OCI-LY1 (cell line): ENCODE results near the gene MBOAT1.

Experiments used
- H2AFZ ChIP-seq: fragments of 200-600 bp; sonication (generic), shearing (Covaris generic); 2 replicates; pipeline ENCODE4 v1.6.0; 2014; ENCODE audit warnings: antibody characterized with exemption, mild to moderate bottlenecking, low read length
- H3F3A ChIP-seq: fragments of 200-600 bp; sonication (generic), shearing (Covaris generic); 2 replicates; pipeline ENCODE4 v1.6.0; 2014; ENCODE audit warnings: mild to moderate bottlenecking, antibody characterized with exemption, low read length, moderate library complexity; ENCODE audit not compliant: insufficient read depth
- H3K27ac ChIP-seq: fragments of 200-600 bp; sonication (generic); 2 replicates; pipeline ENCODE4 v1.5.1; 2014; ENCODE audit warnings: low read length, mixed run types, mild to moderate bottlenecking, low read depth; ENCODE audit not compliant: poor library complexity, severe bottlenecking
- H3K27me3 ChIP-seq: fragments of 200-600 bp; sonication (generic); 2 replicates; pipeline ENCODE4 v1.6.0; 2014; ENCODE audit warnings: antibody characterized with exemption, mild to moderate bottlenecking, low read length, moderate library complexity; ENCODE audit not compliant: insufficient read depth
- H3K36me3 ChIP-seq: fragments of 200-600 bp; sonication (generic); 2 replicates; pipeline ENCODE4 v1.6.1; 2014; ENCODE audit warnings: mild to moderate bottlenecking, antibody characterized with exemption, low read length, moderate library complexity, mixed read lengths; ENCODE audit not compliant: insufficient read depth
- H3K4me1 ChIP-seq: fragments of 200-600 bp; sonication (generic); 2 replicates; pipeline ENCODE4 v1.5.1; 2014; ENCODE audit warnings: mild to moderate bottlenecking, low read length, moderate library complexity; ENCODE audit not compliant: insufficient read depth, severe bottlenecking
- H3K4me2 ChIP-seq: fragments of 200-600 bp; sonication (generic), shearing (Covaris generic); 2 replicates; pipeline ENCODE4 v1.6.1; 2014; ENCODE audit warnings: low read length
- H3K4me3 ChIP-seq: fragments of 200-600 bp; sonication (generic); 2 replicates; pipeline ENCODE4 v1.5.1; 2014; ENCODE audit warnings: low read length, low read depth, mild to moderate bottlenecking, mixed read lengths; ENCODE audit not compliant: poor library complexity, severe bottlenecking
- H3K79me2 ChIP-seq: fragments of 200-600 bp; shearing (Covaris generic); 2 replicates; pipeline ENCODE4 v1.6.1; 2016; ENCODE audit warnings: mixed run types, low read length, mixed read lengths; ENCODE audit not compliant: insufficient read depth
- H3K9ac ChIP-seq: fragments of 200-600 bp; sonication (generic), shearing (Covaris generic); 2 replicates; pipeline ENCODE4 v1.6.1; 2014; ENCODE audit warnings: mild to moderate bottlenecking, low read length, mixed read lengths
- H3K9me2 ChIP-seq: fragments of 200-600 bp; sonication (generic), shearing (Covaris generic); 2 replicates; pipeline ENCODE4 v1.6.1; 2014; ENCODE audit warnings: low read depth, mild to moderate bottlenecking, low read length, mixed read lengths
- H3K9me3 ChIP-seq: fragments of 200-600 bp; shearing (Covaris generic); 2 replicates; pipeline ENCODE4 v1.6.1; 2014; ENCODE audit warnings: low read length, mixed read lengths
- H4K20me1 ChIP-seq: fragments of 200-600 bp; sonication (generic), shearing (Covaris generic); 2 replicates; pipeline ENCODE4 v1.6.0; 2016; ENCODE audit warnings: mild to moderate bottlenecking, low read length; ENCODE audit not compliant: insufficient read depth
- CTCF ChIP-seq: fragments of 200-600 bp; sonication (generic), shearing (Covaris generic); IDR thresholded peaks from 2 replicates; pipeline ENCODE4 v1.5.1; 2017; ENCODE audit warnings: mild to moderate bottlenecking, antibody characterized with exemption, low read length, moderate library complexity, mixed read lengths
- EZH2 ChIP-seq: fragments of 200-600 bp; sonication (generic), shearing (Covaris generic); IDR thresholded peaks from 2 replicates; pipeline ENCODE4 v1.8.0; 2017; ENCODE audit warnings: borderline replicate concordance, mixed run types, mild to moderate bottlenecking, antibody characterized with exemption, low read length, moderate library complexity, mixed read lengths

MBOAT1 gene

GRCh38 chr6:20104696-20105095 is 107.6 kb downstream of the MBOAT1 start:
- Histone ChIP-seq H3K79me2 (no peaks in the 10 kb centered on the region), H3K4me3 (no peak overlapping the region), H3K9me3 (no peaks in the 10 kb centered on the region), H4K20me1 (no peaks in the 10 kb centered on the region), H3K27me3 (no peaks in the 10 kb centered on the region), H3K9me2 (no peaks in the 10 kb centered on the region), H3F3A (no peaks in the 10 kb centered on the region), H3K9ac (no peak overlapping the region), H2AFZ (no peak overlapping the region), H3K4me2 (no peak overlapping the region), H3K27ac (no peak overlapping the region), H3K36me3 (no peaks in the 10 kb centered on the region), H3K4me1 (no peaks in the 10 kb centered on the region)
- TF ChIP-seq CTCF (no peak), EZH2 (no peak)

- H3K27me3 ChIP-seq: no peaks in the 10 kb centered on the region
- H2AFZ ChIP-seq: no peak overlapping the region
- no peaks in the 10 kb centered on the region for H3F3A ChIP-seq
- H3K79me2 ChIP-seq: no peaks in the 10 kb centered on the region
- H3K36me3 ChIP-seq: no peaks in the 10 kb centered on the region
- no peak overlapping the region for H3K4me3 ChIP-seq
- no peak overlapping the region for H3K27ac ChIP-seq
- no peak overlapping the region for H3K9ac ChIP-seq
- no peak overlapping the region for H3K4me2 ChIP-seq
- H3K4me1 ChIP-seq: no peaks in the 10 kb centered on the region
- H4K20me1 ChIP-seq: no peaks in the 10 kb centered on the region
- no peak for TF ChIP-seq EZH2
- TF ChIP-seq CTCF: no peak
- H3K9me3 ChIP-seq: no peaks in the 10 kb centered on the region
- H3K9me2 ChIP-seq: no peaks in the 10 kb centered on the region
Measured at GRCh38 chr6:20102397-20103073, 109.7 kb downstream of the MBOAT1 start.

GRCh38 chr6:20099156-20099555 is 113.1 kb downstream of the MBOAT1 start:
- Histone ChIP-seq H3K4me2 (no peak overlapping the region), H3K79me2 (no peaks in the 10 kb centered on the region), H3K36me3 (no peaks in the 10 kb centered on the region), H3K9me3 (no peaks in the 10 kb centered on the region), H3K9me2 (no peaks in the 10 kb centered on the region), H3K27me3 (no peaks in the 10 kb centered on the region), H4K20me1 (no peaks in the 10 kb centered on the region), H3F3A (no peaks in the 10 kb centered on the region), H3K9ac (no peak overlapping the region), H3K4me3 (no peak overlapping the region), H3K4me1 (no peaks in the 10 kb centered on the region), H3K27ac (no peak overlapping the region), H2AFZ (no peak overlapping the region)
- TF ChIP-seq EZH2 (no peak), CTCF (no peak)
